HS-5 (cell line): ENCODE measurements around the gene PLD2.
"Not testable (repeated sequence)": the region's sequence is repeated elsewhere in the genome, so short reads cannot be mapped to it uniquely, and the experiment has no call there.

Experiments used
- DNase-seq: peaks from one replicate; pipeline ENCODE4 v3.0.0-alpha.2; 2012; ENCODE audit warnings: low read depth

Gene PLD2

DNA sequence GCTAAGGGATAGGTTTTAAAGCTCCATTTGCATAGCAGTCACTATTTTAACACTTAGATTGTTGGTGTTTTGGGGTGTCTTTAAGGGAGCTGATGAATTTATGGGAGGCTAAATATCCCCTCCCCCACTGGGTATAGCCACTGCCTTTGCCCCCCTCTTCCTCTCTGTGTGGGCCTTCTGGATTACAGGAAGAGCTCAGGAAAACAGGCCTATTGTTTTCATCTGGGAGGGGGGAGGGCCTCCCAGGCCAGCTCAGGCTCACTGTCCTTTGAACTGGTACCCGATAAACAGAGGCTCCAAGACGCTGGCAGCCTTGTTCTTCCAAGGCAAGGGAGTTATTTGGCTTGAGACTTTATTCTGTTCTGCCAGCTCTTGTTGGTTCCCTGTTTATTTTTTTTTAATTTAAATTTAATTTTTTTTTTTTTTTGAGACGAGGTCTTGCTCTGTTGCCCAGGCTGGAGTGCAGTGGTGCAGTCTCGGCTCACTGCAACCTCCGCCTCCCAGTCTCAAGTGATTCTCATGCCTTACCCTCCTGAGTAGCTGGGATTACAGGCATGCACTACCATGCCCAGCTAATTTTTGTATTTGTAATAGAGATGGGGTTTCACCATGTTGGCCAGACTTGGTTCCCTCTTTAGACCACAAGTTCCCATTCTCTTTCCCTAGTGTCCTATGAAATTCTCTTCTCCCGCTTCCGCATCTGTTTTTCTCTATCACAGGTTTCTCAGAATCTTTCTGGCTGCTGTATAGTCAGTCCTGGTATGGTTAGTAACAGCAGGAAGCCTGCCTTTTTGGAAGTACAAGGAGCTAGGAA, 51.3 kb downstream of the PLD2 start:
- DNase-seq: no peak

DNA sequence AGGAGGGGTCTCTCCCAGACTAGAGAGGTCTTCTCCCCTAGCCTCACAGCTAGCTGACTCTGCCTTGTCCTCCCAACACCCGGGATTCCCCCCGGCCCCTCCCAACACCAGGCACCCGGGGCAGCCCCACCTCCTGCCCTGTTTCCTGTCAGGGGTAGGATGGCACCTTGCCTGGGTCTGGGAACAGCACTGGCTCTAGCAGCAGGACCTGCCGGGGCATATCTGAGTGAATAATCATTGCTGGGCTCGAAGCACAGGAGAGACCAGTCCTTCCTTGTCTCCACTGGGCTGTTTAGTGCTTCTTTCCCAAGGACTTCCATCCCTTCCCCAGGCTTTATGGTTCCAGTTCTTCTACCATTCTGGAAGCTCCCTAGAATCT, 51.9 kb downstream of the PLD2 start:
- DNase-seq: no peak

DNA sequence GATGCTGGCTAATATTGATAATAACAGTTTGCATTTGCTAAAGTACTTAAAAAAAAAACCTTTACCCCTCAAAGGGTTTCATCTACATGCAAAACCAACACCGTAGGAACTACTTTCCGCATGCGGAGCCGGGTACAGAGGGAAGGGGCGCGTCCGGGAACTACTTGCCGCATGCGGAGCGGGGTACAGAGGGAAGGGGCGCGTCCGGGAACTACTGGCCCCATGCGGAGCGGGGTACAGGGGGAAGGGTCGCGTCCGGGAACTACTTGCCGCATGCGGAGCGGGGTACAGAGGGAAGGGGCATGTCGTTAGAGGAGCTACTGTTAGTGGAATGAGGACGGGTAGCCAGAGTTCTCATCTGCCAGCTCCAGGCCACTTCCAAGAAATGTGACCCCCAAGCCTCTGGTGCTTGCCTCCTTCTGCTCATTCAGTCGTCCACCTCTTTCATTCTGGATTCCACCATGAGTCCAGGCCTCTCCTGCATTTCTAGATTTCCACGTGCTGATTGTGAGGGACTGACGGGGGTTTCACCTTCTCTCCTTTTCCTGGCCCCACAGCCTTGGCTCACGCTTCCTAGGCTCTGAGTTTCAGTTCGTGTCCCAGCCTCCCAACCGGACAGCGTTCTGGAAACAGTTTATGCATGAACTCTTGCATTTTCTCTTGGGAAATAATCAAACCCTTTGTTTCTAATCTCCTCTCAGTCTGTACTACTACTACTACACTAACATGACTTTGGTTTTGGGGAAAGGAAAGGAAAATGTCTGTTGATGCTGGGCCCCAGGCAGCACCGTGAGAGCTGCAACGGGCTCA, 53.1 kb downstream of the PLD2 start:
- DNase-seq: no peak

DNA sequence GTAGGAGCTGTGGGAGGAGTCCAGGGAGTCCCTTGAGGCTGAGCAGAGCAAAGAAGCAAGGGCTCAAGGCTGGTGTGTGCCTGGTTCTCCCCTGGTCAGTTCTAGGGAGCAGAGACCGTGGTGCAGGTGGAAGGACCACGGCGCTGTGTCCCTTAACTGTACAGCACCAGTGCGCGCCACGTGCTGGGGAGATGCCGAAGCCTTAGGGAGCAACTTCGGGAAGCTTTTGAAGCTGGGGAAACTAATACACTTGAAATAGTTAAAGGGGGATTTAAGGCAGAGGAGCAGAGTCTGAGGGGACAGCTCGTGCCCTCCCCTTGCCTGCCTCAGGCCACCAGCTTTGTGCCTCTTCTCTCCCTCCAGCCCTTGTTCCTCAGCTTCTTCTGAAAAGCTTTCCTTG, 53.7 kb downstream of the PLD2 start:
- DNase-seq: no peak

DNA sequence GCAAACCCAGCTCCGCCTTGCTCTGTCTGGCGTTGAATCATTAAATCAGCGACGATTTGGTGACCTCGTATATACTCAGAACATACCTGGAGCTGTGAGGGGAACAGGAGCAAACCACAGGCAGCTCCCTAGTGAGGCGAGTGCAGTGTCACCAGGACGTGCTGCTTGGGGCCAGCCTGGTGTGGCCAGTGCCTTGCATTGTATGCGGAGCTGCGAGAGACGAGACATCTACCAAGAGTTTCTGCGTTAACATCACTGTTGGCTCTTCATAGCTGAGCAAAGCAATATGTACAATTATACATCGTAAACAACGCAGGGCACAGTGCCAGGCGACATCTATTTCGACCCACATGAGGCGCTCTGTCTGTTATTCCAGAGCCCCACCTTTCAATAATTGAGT, 54.1 kb downstream of the PLD2 start:
- DNase-seq: no peak

DNA sequence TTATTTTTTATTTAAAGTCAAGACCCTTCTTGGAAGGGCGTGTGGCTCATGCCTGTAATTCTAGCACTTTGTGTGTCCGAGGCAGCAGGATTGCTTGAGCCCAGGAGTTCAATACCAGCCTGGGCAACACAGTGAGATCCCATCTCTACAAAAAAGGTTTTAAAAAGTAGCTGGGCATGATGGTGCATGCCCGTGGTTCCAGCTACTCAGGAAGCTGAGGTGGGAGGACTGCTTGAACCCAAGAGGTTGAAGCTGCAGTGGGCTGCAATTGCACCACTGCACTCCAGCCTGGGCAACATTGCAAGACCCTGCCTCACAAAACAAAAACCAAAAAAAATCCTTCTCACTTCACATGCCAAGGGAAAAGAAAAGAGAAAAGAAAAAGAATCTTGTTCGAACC, 55.8 kb downstream of the PLD2 start:
- DNase-seq: no peak

DNA sequence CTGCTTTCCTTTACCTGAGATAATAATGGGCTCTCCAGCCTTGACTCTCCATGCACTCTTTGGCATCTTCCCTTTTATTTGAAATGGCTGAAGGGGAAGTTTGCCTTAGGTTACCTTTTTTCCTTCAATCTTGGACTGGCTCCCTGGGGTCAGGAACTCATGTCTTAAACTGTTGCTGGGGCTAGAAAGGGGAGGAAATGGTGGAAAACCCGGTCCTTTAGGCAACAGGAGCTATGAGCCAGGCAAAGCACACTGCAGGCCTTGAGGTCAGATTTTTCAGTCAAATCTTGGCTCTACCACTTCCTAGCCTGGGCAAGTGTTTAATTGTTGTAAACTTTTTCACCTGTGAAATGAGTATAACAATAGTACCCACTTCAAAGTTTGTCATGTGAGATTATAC, 56.4 kb downstream of the PLD2 start:
- no peak for DNase-seq

DNA sequence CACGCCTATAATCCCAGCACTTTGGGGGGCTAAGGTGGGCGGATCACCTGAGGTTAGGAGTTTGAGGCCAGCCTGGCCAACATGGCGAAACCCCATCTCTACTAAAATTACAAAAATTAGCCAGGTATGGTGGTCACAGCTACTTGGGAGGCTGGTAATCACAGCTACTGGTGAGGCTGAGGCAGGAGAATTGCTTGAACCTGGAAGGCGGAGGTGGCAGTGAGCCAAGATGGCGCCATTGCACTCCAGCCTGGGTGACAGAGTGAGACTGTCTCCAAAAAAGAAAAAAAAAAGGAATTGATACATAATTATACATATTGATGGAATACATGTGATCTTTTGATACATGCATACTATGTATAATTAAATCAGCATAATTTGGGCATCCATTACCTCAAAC, 60.6 kb downstream of the PLD2 start:
- DNase-seq: not testable (repeated sequence)

DNA sequence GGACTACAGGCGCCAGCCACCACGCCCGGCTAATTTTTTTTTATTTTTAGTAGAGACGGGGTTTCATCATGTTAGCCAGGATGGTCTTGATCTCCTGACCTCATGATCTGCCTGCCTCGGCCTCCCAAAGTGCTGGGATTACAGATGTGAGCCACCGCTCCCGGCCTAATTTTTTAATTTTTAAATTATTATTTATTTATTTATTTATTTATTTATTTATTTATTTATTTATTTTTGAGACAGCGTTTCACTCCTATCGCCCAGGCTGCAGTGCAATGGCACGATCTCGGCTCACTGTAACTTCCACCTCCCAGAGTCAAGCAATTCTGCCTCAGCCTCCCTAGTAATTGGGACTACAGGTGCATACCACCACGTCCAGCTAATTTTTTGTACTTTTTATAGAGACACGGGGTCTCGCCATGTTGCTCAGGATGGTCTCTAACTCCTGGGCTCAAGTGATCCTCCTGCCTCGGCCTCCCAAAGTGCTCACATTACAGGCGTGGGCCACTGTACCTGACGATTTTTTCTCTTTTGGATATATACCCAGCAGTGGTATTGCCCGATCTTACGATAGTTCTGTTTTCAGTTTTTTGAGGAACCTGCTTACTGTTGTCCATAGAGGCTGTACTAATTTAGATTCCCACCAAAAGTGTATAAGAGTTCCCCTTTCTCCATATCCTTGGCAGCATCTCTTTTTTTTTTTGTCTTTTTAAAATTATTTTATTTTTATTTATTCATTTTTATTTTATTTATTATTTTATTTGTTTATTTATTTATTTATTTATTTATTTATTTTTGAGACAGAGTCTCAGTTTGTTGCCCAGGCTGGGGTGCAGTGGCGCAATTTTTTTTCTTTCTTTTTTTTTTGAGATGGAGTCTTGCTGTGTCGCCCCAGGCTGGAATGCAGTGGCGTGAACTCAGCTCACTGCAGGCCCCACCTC, 62.4 kb downstream of the PLD2 start:
- DNase-seq: not testable (repeated sequence)

DNA sequence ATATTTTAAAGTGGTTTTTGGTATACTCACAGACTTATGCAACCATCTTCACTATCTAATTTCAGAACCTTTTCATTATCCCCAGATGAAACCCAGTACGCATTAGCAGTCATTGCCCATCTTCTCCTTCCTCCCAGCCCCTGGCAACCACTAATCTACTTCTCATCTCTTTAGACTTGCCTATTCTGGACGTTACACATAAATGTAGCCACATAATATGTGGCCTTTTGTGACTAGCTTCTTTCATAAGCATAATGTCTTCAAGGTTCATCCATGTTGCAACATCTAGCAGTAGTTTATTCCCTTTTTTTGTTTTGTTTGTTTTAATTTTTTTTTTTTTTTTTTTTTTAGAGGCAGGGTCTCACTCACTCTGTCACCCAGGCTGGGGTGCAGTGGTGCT, 63.9 kb downstream of the PLD2 start:
- DNase-seq: no peak

DNA sequence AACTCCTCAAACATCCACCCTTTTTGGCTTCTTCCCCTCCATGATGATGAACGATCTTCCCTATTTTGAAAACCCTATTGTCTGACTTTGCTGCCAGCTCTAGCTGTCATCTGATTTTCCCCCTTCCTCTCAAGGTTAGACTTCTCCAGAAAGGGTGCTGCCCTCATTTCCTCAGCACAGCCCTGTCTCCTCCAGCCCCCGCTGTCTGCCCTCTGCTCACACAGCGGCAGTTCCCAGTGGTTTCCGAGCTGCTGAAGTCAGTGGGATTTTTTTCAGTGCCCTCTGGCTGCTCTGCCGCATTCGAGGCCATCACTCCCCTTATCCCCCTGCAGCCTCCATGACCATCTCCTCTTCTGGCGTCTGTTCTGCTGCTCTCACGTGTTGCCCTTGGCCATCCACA, 65.8 kb downstream of the PLD2 start:
- DNase-seq: no peak
